HG03135 (cell line): Measurements from ENCODE around the gene CACNA2D4.

Experiments used
- ATAC-seq: cut with Tn5 transposase; IDR thresholded peaks from one replicate; pipeline ENCODE4 v1.9.1; 2021; ENCODE audit warnings: mild to moderate bottlenecking, moderate library complexity; ENCODE audit not compliant: unreplicated experiment

The CACNA2D4 gene

DNA sequence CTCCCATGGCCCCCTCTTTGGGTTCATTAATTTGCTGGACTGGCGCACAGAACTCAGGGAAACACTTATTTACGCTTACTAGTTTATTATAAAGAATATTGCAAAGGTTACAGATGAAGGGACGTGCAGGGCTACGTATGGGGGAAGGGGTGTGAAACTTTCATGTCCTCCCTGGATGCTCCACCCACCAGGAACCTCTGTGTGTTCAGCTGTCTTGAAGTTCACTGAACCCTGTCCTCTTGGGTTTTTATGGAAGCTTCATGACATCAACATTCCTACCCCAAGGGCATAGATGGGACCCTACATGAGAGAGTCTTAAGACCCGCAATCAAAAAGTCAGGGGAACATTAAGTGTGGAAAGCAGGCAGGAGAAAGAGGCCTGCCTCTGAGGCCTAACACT lies 169.4 kb downstream of the CACNA2D4 start:
- ATAC-seq: no peak

- no peak for ATAC-seq
Measured at GRCh38 chr12:1747609-1748008, 170.8 kb downstream of the CACNA2D4 start.

GRCh38 chr12:1744932-1745331 lies 173.5 kb downstream of the CACNA2D4 start:
- no peak for ATAC-seq
